Cardiac fibroblast (primary cell): ENCODE measurements around the gene HDDC2.
"Not testable (repeated sequence)": the region's sequence is repeated elsewhere in the genome, so short reads cannot be mapped to it uniquely, and the experiment has no call there.

Experiments
- DNase-seq, 2 donors: peaks; one replicate each; pipeline versions ENCODE4 v3.0.0 to v3.0.0-alpha.2; 2010; ENCODE audit warnings: low read depth in 2 of 2
- H3K4me3 ChIP-seq, 2 donors: replicated peaks in 1 of 2; 1 replicate in 1 of 2; 2 replicates in 1 of 2; pipeline ENCODE4 v1.5.1; 2011; ENCODE audit warnings: low read depth in 2 of 2, low read length in 2 of 2, mild to moderate bottlenecking in 2 of 2, moderate library complexity in 1 of 2
- CTCF ChIP-seq: IDR thresholded peaks from one replicate; pipeline ENCODE4 v1.5.1; 2011; ENCODE audit warnings: low read depth, mild to moderate bottlenecking, low read length, inconsistent platforms

The HDDC2 gene

GRCh38 chr6:125285353-125285752, 16.4 kb downstream of the HDDC2 start:
- H3K4me3 ChIP-seq: no peak overlapping the region
- DNase-seq: no peak
- no peak for TF ChIP-seq CTCF

DNA sequence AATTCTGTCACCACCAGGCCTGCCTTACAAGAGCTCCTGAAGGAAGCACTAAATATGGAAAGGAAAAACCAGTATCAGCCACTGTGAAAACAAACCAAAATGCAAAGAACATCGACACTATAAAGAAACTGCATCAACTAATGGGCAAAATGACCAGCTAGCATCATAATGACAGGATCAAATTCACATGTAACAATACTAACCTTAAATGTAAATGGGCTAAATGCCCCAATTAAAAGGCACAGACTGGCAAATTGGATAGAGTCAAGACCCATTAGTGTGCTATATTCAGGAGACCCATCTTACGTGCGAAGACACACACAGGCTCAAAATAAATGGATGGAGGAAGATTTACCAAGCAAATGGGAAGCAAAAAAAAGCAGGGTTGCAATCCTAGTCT, 19.3 kb downstream of the HDDC2 start:
- not testable (repeated sequence) for H3K4me3 ChIP-seq, DNase-seq

DNA sequence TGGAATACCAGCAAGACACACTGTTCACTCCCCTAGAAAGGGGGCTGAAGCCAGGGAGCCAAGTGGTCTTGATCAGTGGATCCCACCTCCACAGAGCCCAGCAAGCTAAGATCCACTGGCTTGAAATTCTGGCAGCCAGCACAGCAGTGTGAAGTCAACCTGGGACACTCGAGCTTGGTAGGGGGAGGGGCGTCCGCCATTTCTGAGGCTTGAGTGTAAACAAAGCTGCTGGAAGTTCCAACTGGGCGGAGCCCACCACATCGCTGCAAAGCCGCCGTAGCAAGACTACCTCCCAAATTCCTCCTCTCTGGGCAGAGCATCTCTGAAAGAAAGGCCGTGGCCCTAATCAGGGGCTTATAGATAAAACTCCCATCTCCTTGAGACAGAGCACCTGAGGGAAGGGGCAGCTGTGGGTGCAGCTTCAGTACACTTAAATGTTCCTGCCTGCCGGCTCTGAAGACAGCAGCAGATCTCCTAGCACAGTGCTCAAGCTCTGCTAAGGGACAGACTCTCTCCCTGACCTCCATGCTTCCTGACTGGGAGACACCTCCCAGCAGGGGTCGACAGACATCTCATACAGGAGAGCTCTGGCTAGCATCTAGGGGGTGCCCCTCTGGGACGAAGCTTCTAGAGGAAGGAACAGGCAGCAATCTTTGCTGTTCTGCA, 21.3 kb downstream of the HDDC2 start:
- H3K4me3 ChIP-seq, DNase-seq: not testable (repeated sequence)

DNA sequence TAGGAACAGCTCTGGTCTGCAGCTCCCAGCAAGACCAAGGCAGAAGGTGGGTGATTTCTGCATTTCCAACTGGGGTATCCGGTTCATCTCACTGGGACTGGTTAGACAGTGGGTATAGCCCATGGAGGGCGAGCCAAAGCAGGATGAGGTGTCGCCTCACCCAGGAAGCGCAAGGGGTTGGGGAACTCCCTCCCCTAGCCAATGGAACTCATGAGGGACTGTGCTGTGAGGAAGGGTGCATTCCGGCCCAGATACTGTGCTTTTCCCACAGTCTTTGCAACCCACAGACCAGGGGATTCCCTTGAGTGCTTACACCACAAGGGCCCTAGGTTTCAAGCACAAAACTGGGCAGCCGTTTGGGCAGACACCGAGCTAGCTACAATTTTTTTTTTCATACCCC, 21.8 kb downstream of the HDDC2 start:
- TF ChIP-seq CTCF: no peak
- DNase-seq: no peak
- H3K4me3 ChIP-seq: no peak overlapping the region

GRCh38 chr6:125277838-125278237, 23.9 kb downstream of the HDDC2 start:
- no peak overlapping the region for H3K4me3 ChIP-seq
- no peak for TF ChIP-seq CTCF
- DNase-seq: no peak

GRCh38 chr6:125275779-125276178, 26.0 kb downstream of the HDDC2 start:
- no peak for TF ChIP-seq CTCF
- no peak overlapping the region for H3K4me3 ChIP-seq
- no peak for DNase-seq

DNA sequence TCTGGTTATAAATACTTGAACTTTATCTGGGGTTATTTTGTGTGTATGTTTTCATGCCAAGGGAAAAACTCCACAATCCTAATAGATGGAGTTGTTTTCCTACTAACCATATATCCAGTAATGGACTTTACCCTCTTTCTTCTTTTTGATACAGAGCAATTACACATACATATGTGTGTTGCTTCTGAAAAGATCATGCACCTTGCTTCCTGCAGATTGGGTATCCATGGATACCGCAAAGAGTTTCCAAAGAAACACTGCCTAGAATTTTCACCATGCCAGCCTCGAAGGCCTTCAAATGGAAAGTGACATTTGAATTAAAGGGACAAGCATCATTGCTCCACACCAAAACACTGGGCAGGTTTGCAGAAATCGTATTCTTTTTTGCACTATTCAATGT, 26.8 kb downstream of the HDDC2 start:
- no peak for DNase-seq
- no peak for TF ChIP-seq CTCF
- H3K4me3 ChIP-seq: no peak overlapping the region

DNA sequence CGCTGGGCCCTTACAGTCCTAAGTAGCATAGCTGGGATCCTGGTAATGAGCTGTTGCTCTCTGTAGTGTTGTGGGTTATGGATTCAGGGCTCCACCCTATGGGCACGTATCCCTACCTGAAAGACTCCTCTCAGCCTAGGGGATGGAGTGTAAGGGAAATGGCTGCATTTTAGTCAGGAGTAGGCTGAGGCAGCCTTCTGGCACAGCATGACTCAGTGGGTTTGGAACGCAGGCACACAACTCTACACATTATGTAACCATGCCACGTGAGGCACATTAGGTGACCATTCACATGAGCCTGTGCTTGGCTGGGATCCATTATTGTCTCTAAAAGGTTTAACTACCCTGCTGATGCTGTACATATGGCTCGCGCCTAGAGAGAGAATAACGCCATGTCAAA, 27.8 kb downstream of the HDDC2 start:
- H3K4me3 ChIP-seq: no peak overlapping the region
- TF ChIP-seq CTCF: no peak
- peak; percentile 26 to 90 for DNase-seq
